Hippocampal formation (tissue), 2 donors: ENCODE measurements around the gene NPRL2.

Source experiments
- DNase-seq, 2 donors: peaks; one replicate each; lab custom pipeline; 2025; lab: John Stamatoyannopoulos, UW

Gene NPRL2

DNA sequence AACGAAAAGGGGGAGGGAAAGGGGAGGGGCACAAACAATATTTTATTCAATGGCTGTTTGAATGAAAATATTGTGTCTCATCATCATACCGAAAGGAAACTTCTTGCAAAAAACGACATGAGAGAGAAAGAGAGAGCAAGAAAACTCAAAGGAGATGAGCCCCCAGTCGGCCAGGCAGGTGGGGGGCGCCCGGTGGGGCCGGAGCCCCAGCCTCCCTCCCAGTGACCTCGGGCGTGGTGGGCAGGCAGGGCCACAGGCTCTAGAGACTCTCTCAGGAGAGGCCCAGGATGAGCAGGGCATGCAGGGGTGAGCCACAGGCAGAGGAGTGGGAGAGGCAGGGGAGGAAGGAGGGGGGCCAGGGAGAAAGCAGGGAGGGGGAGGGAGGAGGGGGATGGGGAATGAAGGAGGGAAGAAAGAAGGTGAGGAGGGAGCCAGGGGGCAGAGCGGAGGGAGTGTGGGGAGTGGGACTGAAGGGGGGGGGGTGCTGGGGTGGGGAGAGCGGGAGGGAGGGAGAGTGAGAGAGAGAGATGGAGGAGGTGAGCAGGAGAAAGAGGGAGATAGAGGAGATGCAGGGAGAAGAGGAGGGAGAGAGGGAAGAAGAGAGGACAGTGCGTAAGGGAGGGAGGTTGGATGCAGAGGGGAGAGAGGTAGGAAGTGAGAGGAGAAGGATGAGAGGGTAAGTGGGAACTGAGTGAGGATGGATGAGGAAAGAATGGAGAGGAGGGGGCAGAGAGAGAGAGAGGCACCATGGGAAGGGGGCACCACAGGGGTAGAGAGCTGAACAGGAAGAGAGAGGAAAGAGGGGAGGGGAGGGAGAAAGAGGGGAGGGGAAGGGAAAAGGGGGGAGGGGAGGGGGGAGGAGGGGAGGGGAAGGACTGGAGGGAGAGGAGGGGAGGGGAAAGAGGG lies 22.8 kb upstream of the NPRL2 start:
- no peak for DNase-seq

DNA sequence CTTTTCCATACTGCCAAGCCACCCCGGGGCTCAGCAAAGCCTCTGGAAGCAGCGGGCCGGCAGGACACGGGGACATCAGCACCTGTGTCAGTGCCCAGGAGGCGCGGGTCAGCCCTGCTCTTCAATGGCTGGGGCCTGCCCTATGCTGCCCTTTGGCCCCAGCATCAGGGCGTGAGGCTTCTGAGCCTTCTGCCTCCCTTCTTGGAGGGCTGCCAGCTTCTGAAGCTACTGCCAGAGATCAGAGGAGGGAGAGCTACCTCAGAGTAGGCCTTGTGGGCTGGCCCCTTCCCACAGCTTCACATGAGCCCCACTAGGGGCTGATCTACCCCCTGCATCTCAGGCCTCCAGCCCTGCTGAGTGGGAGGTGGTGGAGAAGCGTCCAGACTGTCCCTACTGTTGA lies 21.8 kb upstream of the NPRL2 start:
- no peak for DNase-seq

DNA sequence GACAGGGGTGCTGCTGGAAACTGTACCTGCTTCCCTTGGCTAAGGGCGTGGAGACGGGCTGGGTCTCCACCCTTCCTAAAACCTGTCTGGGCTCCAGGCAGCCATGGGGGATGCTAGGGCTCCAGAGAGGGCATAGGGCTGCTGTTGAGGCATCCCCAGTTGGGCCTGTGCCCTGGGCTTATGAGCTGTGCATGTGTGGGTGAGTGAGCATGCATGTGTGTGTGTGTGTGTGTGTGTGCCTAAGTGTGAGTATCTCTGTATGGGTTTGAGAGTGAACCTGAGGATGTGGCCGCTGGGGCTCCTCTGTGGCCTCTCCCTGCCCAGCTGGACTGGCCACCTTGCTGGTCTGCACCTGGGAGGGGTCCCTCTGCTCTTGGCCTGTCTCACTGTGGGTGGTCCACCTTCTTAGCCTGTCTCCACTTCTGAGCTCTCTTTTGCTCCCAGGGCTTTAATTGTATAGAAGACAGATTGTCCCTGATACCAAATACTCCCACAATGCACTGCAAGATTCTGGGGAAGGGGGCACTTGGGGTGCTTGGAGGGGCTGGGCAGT lies 20.6 kb upstream of the NPRL2 start:
- no peak for DNase-seq

DNA sequence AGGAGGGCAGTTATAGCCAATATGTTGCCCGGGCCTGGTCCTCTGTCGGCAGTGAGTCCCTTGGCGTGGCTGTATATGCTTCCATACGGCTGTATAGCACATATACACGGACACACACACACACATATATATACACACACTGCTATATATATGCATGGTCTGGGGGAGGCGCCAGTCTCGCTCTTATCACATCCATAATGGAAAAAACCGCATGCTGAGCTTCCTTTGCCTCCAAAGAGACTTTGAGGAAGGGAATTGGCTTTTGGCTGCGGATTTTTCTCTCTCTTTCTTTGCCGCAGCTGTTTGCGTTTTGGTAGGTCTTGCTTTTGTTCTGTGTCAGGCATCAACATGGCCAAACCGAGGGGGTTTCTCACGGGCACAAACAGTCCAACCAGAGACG lies 20.0 kb upstream of the NPRL2 start:
- DNase-seq: no peak

DNA sequence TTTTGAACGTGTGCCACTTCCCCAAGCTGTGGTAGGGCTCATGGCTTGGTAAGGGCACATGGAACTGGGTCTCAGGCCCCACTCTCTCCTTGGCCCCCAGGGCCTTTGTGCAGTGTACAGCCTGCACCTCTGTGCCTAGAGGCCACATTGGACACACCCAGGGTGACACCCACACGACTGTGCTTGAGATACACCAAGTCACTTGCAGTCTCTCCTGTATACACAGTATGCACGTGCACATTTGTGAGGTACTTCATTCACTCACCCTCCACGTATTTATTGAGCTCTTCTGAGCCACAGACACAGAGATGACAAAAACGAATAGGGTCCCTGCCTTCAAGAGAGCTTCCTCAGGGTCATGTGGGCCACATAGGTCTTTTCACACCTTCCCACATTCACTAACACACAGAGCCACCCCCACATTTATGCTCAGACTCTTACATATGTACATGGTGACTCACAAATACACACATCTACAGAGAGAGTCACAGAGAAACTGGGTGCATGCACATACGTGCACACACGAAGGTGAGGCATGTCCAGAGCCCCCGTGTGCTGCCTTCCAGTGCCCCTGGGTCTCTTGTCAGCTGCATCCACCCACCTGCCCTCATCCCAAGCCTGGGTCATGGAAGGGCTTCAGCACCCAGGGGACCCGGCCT lies 18.6 kb upstream of the NPRL2 start:
- DNase-seq: no peak

DNA sequence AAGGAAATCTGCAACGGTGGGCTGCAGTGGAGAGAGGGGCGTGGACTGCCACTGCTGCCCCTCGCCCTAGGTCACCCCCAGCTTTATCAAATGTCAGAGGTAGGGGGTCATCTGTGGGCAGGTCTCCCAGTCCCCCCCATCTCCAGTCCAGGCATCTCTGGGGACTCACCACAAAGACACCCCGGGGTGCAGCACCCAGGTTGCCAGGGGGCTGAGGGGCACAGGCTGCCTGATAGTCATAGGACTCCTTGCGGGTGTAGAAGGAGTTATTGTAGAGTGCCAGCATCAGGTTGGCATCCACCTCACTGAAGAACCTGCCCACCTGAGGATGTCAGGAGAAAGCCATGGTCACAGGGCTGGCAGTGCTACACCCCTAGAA lies 15.3 kb upstream of the NPRL2 start:
- DNase-seq: no peak

DNA sequence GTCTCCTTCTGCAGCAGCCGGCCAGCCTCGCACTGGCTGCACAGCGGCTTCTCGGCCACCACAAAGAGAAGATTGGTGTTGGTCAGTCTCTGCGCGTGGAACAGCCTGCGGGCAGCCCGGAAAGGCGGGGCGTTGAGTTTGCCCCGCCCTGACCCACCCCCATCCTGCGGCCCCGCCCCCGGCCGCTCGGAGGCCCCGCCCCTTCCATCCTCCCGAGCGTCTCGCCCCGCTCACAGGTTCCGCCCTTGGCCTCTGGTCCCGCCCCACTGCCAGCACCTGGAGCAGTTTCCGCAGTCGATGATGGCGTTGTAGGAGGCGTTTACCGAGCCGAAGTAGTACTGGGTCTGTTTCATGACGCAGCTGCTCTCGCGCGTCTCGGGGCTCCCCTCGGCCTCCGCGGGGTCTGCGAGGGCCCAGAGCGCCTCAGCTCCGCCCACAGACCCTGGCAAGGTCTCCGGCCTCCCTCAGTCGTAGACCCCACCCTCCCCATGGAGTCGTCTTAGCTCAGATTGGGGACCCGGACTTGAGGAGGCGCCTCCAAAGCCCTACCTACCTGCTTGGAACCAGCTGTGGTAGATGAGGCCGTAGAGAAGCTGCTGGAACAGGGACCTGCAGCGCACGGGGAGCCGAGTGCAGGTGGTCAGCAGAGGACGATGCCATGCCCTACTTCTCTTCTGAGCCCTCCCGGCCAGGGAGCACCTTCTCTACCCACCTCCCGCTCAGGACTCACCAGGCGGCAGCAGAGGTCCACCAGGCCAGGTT lies 14.7 kb upstream of the NPRL2 start:
- DNase-seq: peak in 1 of 2 donors; percentile 63

DNA sequence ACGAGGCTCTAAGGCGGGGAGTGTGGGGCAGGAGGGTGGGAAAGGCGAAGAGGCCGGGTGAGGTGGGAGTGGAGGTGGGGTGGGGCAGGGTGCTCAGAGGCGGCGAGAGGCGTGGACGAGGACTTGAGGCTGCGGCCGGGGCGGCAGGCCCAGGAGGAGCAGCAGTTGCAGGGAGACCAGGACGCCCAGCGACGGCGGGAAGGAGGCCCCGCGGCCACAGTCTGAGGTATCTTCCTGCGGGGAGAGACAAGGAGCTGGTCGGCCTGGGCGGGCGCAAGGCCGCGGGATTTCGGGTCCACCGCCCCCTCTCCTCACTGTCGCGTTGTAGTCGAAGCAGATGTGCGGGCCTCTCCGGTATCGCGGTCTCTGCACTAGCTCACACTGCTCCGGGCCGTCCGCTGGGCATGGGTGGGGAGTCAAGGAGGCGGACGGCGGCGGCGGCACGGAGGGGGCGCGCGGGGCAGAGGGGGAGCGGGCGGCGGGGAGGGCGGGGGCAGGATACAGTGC lies 14.1 kb upstream of the NPRL2 start:
- no peak for DNase-seq

DNA sequence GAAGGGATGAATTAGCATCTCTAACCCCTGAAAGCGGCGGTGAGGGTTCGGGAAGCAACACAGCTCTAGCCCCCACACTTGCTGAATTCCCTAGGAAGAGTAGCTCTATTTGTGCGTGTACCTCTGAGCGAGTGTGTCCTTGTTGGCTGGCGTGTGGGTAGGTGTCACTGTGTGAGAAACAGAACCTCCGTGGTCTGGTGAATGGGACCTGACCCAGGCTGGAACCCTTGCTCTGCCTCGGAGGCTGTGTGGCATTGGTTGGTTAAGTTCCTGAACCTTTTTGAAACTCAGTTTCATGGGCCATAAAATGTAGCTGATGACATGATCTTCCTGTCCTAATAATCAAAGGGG lies 9.2 kb upstream of the NPRL2 start:
- DNase-seq: no peak

DNA sequence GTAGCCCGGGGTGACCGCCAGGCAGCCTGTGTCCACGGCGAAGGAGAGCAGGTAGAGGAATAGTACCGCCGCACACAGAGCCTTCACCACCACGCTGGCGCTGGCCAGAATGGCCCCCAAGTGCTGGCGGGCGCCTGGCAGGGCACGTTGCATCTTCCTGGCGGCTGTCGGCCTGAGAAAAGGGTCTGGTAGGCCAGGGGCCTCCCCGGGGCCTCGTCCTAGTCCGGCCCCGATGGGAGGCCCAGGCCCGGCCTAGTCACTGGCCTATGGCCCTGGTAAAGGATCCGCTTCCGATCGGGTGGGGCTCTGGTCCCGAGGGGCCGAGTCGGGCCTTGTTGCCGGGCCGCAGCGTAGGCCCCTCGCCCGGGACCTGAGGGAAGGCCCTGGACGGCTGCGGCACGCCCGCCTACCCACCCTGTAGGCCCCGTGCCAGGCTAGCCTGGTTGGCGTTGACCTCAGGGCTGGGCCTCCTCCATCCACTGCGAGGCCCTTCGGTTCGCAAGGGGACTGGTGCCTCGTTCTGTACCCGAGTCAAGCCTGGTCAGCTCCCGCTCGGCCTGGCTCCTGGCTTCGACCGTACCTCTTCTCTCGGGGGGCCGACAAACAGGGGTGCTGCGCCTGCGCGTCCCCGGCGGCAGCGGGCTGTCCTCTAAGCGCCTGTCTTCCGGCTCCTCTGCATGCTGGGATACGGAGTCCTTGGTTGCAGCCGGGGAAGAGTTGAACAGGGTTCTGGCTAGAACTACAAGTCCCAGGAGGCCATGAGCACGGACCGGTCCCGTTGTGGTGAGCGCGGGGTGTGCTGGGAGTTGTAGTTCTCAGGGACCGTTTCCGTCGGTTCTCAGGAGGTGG lies 8.6 kb upstream of the NPRL2 start, which contains the start of gene TMEM115:
TSS of gene TMEM115 (minus strand) at position 611 of the 849 bp plus-strand sequence. CDS start at position 153, 458 bp downstream.
- DNase-seq: peak; percentile 99 to 100

DNA sequence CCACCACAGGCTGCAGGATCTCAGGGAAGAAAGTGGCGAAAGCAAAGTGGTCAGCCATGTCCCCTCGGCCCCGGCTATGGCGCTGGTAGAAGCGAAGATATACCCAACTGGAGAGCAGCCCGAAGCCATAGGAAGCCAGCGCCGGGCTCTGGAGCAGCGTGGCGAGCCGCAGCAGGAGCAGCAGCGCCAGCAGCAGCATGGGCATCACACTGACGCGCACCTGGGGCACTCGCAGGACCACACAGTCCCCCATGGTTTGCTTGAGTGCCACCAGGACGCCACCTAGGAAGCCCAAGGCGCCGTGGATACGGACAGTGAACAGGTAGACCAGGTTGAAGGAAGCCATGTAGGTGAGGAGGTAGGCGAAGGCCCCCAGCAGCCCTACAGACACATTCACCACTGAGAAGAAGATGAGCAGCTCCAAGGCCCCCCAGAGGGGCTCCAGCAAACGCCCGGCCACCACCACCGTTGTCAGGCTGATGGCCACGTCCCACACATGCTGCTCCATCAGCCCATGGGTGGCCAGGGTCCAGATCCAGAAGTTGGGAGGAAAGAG lies 7.9 kb upstream of the NPRL2 start:
- DNase-seq: no peak

DNA sequence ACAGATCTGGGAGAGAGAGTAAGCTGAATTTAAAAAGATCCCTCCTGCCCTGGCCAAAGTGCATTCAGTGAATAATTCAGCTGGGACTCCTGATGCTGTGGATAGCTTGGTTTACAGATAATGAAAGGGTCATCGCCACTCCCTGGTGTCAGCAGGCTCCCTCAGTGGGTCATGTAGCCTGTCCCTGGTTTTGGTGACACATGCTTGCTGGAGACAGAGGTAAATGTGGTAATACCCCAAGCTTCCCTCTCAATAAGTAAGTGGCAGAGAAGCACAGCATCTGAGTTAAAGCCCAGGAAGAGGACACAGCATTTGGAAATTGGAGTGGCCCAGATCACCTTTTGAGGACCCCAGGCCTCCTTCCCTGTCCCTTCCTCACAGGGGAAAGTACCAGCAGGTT lies 6.9 kb upstream of the NPRL2 start:
- DNase-seq: no peak

DNA sequence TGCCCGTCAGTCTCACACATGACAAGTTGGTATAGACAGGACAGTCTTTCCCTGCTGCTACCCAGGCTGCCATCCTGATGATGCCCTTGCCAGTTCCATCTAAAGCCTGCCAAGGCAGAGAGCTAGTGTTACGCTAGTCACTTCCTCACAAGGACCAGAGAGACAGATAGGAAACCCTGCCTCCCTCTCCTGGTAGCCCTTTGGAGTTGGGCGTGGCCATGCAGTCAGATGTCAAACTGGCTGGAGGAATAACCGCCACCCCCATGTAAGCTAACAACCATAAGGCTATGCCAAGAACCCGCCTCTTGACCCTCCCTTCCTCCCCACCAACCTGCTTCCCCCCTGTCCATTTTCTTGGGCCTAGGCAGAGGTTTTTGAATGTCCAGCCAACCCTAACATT lies 6.0 kb upstream of the NPRL2 start:
- DNase-seq: no peak

DNA sequence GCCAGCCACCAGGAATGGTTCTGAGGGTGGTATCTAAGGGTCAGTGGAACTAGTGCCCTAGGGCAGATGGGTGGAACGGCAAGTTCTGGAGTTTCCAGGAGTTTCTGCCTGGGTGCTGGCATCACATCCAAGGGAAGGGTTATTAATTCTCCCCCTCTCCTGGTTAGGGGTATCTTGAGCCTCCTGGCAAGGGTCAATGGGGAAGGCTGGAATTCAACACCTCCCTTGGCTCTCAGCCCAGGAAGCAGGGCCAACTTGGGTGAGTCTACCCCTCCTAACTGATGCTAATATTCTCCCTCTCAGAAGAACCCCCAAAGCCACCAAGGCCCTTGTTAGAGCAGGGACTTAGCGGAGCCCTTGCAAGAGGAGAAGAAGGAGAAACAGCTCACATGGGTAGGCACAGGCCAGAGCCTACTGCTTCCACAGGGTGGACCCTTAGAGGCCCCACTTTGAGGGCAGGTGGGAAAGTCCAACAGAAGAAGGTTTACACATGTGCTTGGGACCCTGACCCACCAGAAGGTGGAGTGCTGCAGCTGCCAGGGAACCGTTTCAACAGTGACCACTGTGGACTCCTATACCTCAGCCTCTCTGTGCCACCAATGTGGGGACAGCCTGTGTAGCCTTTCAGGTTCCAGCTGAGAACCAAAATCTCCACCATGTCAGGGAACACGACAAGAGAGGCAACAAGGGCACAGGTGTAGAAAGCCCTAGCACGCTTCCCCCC lies 5.4 kb upstream of the NPRL2 start:
- no peak for DNase-seq

DNA sequence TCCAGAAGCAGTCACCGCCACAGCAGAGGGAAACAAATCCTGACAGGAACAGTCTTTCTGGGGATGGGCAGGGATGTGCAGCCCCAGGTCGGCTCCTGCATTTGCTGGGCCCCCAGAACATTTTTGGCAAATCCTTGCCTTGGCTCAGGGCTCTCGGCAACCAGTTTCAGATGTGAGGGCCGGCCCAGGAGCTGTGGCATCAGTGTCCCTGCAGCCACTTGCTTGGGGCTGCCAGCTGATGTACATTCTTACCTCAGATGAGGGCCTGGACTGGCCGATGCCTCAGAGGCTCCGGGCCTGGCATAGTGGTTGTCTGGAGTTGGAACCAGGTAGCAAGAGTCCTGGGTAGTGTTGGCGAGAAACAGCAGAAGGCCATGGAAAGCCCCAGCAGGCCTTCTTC lies 4.3 kb upstream of the NPRL2 start:
- DNase-seq: no peak

DNA sequence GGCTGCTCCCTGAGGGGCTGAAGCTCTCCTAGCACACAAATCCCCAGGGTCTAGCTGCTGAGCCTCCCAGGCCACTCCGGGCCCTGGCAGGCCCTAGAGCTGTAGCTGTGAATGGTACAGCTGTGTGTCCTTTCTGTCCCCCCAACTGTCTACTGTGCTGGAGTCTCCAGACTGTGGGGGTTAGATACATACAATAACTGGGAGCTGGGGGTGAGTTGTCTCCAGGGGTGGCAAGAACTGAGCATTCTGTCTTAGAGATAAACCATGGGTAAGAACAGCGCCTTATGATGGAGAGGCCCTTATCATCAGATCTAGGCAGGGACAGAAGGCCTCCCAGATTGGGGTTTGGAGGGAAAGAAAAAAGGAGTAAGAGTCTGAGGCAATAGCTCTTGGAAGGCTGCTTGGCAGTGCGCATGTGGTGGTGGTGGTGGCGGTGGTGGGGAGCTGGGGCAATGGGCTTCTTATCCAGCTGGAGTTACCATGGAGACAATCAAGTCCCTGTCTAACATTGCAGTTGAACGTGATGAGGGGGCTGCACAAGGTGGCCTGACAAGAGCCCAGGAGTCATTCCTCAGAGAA lies 3.7 kb upstream of the NPRL2 start:
- no peak for DNase-seq

DNA sequence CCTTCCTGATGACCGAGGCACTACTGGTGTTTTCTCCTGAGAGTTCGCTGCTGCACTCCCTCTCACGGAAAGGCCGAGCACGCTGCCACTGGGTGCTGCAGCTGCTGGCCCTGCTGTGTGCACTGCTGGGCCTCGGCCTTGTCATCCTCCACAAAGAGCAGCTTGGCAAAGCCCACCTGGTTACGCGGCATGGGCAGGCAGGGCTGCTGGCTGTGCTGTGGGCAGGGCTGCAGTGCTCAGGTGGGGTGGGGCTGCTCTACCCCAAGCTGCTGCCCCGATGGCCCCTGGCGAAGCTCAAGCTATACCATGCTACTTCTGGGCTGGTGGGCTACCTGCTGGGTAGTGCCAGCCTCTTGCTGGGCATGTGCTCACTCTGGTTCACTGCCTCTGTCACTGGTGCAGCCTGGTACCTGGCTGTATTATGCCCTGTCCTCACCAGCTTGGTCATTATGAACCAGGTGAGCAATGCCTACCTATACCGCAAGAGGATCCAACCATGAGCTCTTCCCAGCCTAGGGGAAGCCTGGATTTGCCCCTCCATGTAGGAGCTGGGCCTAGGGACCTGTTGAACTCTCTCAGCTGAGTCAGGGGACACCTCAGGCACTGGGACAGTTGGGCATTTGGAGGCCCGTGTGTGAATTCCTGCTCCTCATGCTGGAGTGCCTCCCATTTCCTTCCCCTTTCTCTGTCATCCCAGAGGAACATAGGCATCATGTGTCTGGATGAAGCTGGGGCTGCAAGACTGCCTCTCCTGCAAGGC lies 2.9 kb upstream of the NPRL2 start:
- DNase-seq: no peak

DNA sequence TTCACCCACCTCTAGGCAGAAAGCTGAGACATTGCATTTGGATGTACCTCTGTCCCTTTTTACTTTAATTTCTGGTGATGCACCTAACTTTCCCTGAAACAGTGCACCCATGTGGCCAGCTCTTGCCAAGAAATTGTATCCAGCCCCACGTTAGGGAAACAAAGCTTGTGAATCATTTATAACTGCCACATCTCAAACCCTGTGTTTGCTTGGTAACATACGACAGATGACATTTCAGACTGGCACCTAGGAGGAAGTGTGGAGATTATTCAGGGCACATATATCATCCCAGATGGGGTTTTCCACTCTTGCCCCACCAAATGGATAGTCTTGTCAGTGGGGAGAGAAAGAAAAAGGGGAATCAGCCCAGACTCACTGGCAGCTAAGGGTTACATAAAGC lies 2.2 kb upstream of the NPRL2 start:
- no peak for DNase-seq

DNA sequence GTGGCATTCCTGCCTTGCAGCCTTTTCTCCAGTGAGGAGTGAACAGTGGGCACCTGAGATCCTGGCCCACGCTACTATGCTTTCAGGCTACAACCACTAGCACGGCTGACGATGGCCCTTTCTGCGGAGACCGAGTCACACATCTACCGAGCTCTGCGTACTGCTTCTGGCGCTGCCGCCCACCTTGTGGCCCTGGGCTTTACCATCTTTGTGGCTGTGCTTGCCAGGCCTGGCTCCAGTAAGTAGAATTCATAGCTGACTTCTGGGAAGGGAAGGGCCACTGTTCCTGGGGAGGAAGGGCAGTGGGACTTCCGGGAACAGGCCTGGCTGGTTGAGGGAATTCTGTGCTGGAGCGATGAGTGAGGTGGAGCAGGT lies 735 bp upstream of the NPRL2 start:
- DNase-seq: no peak
